Mesenchymal stem cell (in vitro differentiated cells and primary cell): ENCODE data around the gene VPS33A.

ENCODE experiments used
- DNase-seq: peaks from one replicate; pipeline ENCODE4 v3.0.0-alpha.2; 2013
- H2AFZ ChIP-seq: one replicate; pipeline ENCODE4 v1.6.1; 2013; ENCODE audit warnings: low read depth, mild to moderate bottlenecking, control low read depth, inconsistent platforms, low read length, moderate library complexity
- H2AK5ac ChIP-seq: 2 replicates; pipeline ENCODE4 v1.6.1; 2013; ENCODE audit warnings: low read length, moderate library complexity, mild to moderate bottlenecking, inconsistent platforms; ENCODE audit not compliant: severe bottlenecking
- H2BK120ac ChIP-seq: one replicate; pipeline ENCODE4 v1.6.1; 2013; ENCODE audit warnings: low read depth, mild to moderate bottlenecking, inconsistent platforms, low read length, moderate library complexity
- H2BK12ac ChIP-seq, 2 experiments: one replicate each; pipeline ENCODE4 v1.6.1; 2013; ENCODE audit warnings: inconsistent platforms in 2 of 2, low read length in 2 of 2, mild to moderate bottlenecking in 2 of 2, moderate library complexity in 2 of 2, control low read depth in 1 of 2
- H2BK15ac ChIP-seq: one replicate; pipeline ENCODE4 v1.6.1; 2013; ENCODE audit warnings: mild to moderate bottlenecking, low read depth, inconsistent platforms; ENCODE audit not compliant: poor library complexity, severe bottlenecking
- H2BK5ac ChIP-seq: 2 replicates; pipeline ENCODE4 v1.6.1; 2013; ENCODE audit warnings: low read depth, mild to moderate bottlenecking, low read length, control low read depth, inconsistent platforms; ENCODE audit not compliant: poor library complexity, severe bottlenecking
- H3K14ac ChIP-seq, 2 experiments: one replicate each; pipeline ENCODE4 v1.6.1; 2013; ENCODE audit warnings: inconsistent platforms in 2 of 2, low read length in 2 of 2, control low read depth in 1 of 2, mild to moderate bottlenecking in 1 of 2, moderate library complexity in 1 of 2
- H3K18ac ChIP-seq, 2 experiments: one replicate each; pipeline ENCODE4 v1.6.1; 2013; ENCODE audit warnings: inconsistent platforms in 2 of 2, low read length in 2 of 2, control low read depth in 1 of 2, low read depth in 1 of 2, mild to moderate bottlenecking in 1 of 2
- H3K23ac ChIP-seq, 2 experiments: one replicate each; pipeline ENCODE4 v1.6.1; 2013; ENCODE audit warnings: inconsistent platforms in 2 of 2, low read length in 2 of 2, mild to moderate bottlenecking in 2 of 2, moderate library complexity in 2 of 2, control low read depth in 1 of 2
- H3K27ac ChIP-seq: 2 replicates; pipeline ENCODE4 v1.5.1; 2013; ENCODE audit warnings: mild to moderate bottlenecking, moderate library complexity, low read length, control low read depth, inconsistent platforms; ENCODE audit not compliant: poor library complexity, severe bottlenecking
- H3K27me3 ChIP-seq, 2 experiments: 2 replicates each; pipeline versions ENCODE4 v1.6.1 to v1.7.0; 2013; ENCODE audit warnings: low read length in 2 of 2, mild to moderate bottlenecking in 2 of 2, moderate library complexity in 2 of 2, control low read depth in 1 of 2, inconsistent platforms in 1 of 2; ENCODE audit not compliant: control insufficient read depth in 1 of 2, insufficient read depth in 1 of 2
- H3K36me3 ChIP-seq, 2 experiments: 2 replicates each; pipeline versions ENCODE4 v1.6.1 to v1.7.0; 2013; ENCODE audit warnings: low read length in 2 of 2, control low read depth in 1 of 2, inconsistent platforms in 1 of 2, low read depth in 1 of 2, mild to moderate bottlenecking in 1 of 2; ENCODE audit not compliant: insufficient read depth in 2 of 2, control insufficient read depth in 1 of 2
- H3K4ac ChIP-seq, 2 experiments: one replicate each; pipeline ENCODE4 v1.6.1; 2013; ENCODE audit warnings: inconsistent platforms in 2 of 2, low read length in 2 of 2, mild to moderate bottlenecking in 2 of 2, moderate library complexity in 2 of 2, control low read depth in 1 of 2, low read depth in 1 of 2
- H3K4me1 ChIP-seq: 2 replicates; pipeline ENCODE4 v1.6.1; 2013; ENCODE audit warnings: low read depth, low read length, control low read depth; ENCODE audit not compliant: control insufficient read depth, insufficient read depth
- H3K4me2 ChIP-seq: 2 replicates; pipeline ENCODE4 v1.6.1; 2013; ENCODE audit warnings: low read length, mild to moderate bottlenecking, inconsistent platforms; ENCODE audit not compliant: poor library complexity, severe bottlenecking
- H3K4me3 ChIP-seq, 2 experiments: 2 replicates each; pipeline versions ENCODE4 v1.5.1 to v1.7.0; 2013; ENCODE audit warnings: low read length in 2 of 2, mild to moderate bottlenecking in 2 of 2, control low read depth in 1 of 2, low read depth in 1 of 2; ENCODE audit not compliant: insufficient read depth in 1 of 2
- H3K79me1 ChIP-seq: replicated peaks from 2 replicates; pipeline ENCODE4 v1.6.1; 2013; ENCODE audit warnings: mild to moderate bottlenecking, control low read depth, low read length, inconsistent platforms; ENCODE audit not compliant: poor library complexity, severe bottlenecking
- H3K9ac ChIP-seq: 2 replicates; pipeline ENCODE4 v1.7.0; 2013; ENCODE audit warnings: mild to moderate bottlenecking, low read length, moderate library complexity
- H3K9me3 ChIP-seq: 2 replicates; pipeline ENCODE4 v1.7.0; 2013; ENCODE audit warnings: mild to moderate bottlenecking, low read length; ENCODE audit not compliant: control insufficient read depth
- H4K8ac ChIP-seq: one replicate; pipeline ENCODE4 v1.6.1; 2013; ENCODE audit warnings: inconsistent platforms, mild to moderate bottlenecking, low read length, moderate library complexity
- H4K91ac ChIP-seq: one replicate; pipeline ENCODE4 v1.6.1; 2013; ENCODE audit warnings: mild to moderate bottlenecking, low read length, inconsistent platforms
- WGBS: methylation state at CpG from one replicate; pipeline ENCODE4 v1.1.7; 2013; ENCODE audit warnings: mixed read lengths; 5-methylcytosine and 5-hydroxymethylcytosine counted together

The VPS33A gene

DNA sequence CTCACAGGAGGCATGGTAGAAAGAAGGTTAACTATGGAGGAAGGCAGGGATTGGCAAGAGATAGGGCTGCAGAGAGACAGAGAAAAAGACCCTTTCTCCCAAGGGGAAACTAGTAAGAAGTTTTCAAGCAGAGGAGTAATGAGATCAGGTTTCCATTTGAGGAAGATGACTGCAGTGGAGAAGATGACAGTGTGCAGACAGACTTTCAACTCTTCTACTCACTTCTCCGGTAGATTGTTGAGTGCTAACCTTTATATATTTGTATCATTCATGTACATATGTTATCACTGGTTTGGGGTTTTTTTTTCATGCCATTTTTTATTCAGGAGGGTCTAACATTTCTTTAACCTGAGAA lies 68.7 kb downstream of the VPS33A start:
- Histone ChIP-seq H2BK15ac (no peak overlapping the region), H2BK12ac (no peak overlapping the region), H3K79me1 (no peaks in the 10 kb centered on the region), H3K36me3 (no peaks in the 10 kb centered on the region), H2BK5ac (no peak overlapping the region), H3K4me1 (peaks cover 4% of the 10 kb centered on the region), H3K27ac (no peak overlapping the region), H4K8ac (no peak overlapping the region), H3K18ac (no peak overlapping the region), H2AFZ (no peak overlapping the region), H3K27me3 (peaks cover 0 to 40% of the 10 kb centered on the region in 2 experiments), H3K4me3 (no peak overlapping the region), H3K23ac (no peak overlapping the region), H4K91ac (no peak overlapping the region), H2BK120ac (no peak overlapping the region), H3K9me3 (peaks cover 15% of the 10 kb centered on the region), H2AK5ac (no peak overlapping the region), H3K4me2 (no peak overlapping the region), H3K14ac (no peak overlapping the region), H3K9ac (no peak overlapping the region), H3K4ac (no peak overlapping the region)
- no peak for DNase-seq
- WGBS, result no CpG with 5 or more reads among the region's 1 CpG

DNA sequence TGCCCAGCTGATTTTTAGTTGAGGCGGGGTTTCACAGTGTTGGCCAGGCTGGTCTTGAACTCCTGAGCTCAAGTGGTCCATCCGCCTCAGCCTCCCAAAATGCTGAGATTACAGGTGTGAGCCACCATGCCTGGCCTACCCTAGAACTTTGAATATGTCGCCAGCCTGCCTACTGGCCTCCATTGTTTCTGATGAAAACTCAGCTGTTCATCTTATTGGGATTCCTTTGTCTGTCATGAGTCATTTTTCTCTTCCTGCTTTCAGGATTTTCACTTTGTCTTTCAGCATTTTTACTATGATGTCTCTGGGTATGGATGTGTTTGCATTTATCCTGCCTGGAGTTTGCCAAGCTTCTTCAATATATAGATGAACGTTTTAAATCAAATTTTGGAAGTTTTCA lies 70.9 kb downstream of the VPS33A start:
- Histone ChIP-seq H3K18ac (no peak overlapping the region), H2BK120ac (no peak overlapping the region), H4K91ac (no peak overlapping the region), H4K8ac (no peak overlapping the region), H3K9me3 (peaks cover 15% of the 10 kb centered on the region), H2BK15ac (no peak overlapping the region), H2AK5ac (no peak overlapping the region), H3K14ac (no peak overlapping the region), H2AFZ (no peak overlapping the region), H2BK12ac (no peak overlapping the region), H2BK5ac (no peak overlapping the region), H3K4me3 (no peak overlapping the region), H3K23ac (no peak overlapping the region), H3K9ac (no peak overlapping the region), H3K36me3 (no peaks in the 10 kb centered on the region), H3K27me3 (peaks cover 0 to 29% of the 10 kb centered on the region in 2 experiments), H3K27ac (no peak overlapping the region), H3K4me2 (no peak overlapping the region), H3K4ac (no peak overlapping the region), H3K4me1 (peaks cover 4% of the 10 kb centered on the region), H3K79me1 (no peaks in the 10 kb centered on the region)
- WGBS, result 88% methylated on average over 4 of the region's 4 CpGs
- no peak for DNase-seq

DNA sequence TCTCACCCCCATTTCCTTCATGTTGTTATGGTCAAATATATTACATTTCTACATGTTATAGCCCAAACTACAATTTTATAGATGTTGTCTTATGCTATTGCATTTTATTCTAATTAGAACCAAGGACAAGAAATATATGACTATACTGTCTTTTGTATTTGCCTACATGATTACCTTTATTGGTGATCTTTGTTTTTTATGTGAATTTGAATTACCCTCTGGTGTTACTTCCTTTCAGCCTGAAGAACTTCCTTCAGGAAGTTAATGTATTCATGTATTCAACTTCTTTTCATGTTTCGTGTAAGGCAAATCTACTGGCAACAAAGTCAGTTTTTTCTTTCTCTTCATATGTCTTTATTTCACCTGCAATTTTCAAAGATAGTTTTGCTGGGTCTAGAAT lies 71.5 kb downstream of the VPS33A start:
- peaks cover 4% of the 10 kb centered on the region for H3K4me1 ChIP-seq
- peaks cover 0 to 23% of the 10 kb centered on the region in 2 experiments for H3K27me3 ChIP-seq
- no peak overlapping the region for H2BK120ac ChIP-seq
- DNase-seq, result no peak
- H3K18ac ChIP-seq, result no peak overlapping the region
- H2AK5ac ChIP-seq, result no peak overlapping the region
- H3K27ac ChIP-seq, result no peak overlapping the region
- no peak overlapping the region for H3K23ac ChIP-seq
- no peaks in the 10 kb centered on the region for H3K79me1 ChIP-seq
- H4K91ac ChIP-seq, result no peak overlapping the region
- peaks cover 15% of the 10 kb centered on the region for H3K9me3 ChIP-seq
- H2BK15ac ChIP-seq, result no peak overlapping the region
- no peak overlapping the region for H2BK12ac ChIP-seq
- H2BK5ac ChIP-seq, result no peak overlapping the region
- H3K4ac ChIP-seq, result no peak overlapping the region
- no peaks in the 10 kb centered on the region for H3K36me3 ChIP-seq
- no peak overlapping the region for H3K4me3 ChIP-seq
- no peak overlapping the region for H3K9ac ChIP-seq
- no CpG with 5 or more reads among the region's 1 CpG for whole genome bisulfite sequencing
- H4K8ac ChIP-seq, result no peak overlapping the region
- H2AFZ ChIP-seq, result no peak overlapping the region
- no peak overlapping the region for H3K14ac ChIP-seq
- no peak overlapping the region for H3K4me2 ChIP-seq

DNA sequence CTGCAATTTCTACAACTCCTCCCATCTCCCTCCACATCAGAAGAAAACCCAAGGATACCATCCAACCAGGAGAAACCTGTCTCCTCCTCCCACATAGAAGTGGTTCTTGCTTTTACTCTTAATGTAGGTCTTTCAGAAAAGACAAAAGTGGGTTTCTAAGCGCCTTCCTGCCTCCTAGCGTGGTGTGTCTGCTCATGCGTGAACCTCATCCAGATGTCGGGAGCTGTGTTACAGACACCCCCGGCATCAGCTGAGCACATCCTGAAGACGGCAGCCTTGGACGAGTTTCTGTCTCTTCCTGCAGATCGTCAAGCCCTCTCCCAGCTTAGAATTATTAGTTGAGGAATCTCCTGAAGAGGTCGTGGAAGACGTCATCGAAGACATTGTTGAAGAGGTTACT lies 73.9 kb downstream of the VPS33A start:
- no peak overlapping the region for H4K8ac ChIP-seq
- H3K27ac ChIP-seq, result no peak overlapping the region
- H3K9me3 ChIP-seq, result peaks cover 15% of the 10 kb centered on the region
- no peaks in the 10 kb centered on the region for H3K79me1 ChIP-seq
- H2BK15ac ChIP-seq, result no peak overlapping the region
- H3K9ac ChIP-seq, result no peak overlapping the region
- H3K4me2 ChIP-seq, result no peak overlapping the region
- DNase-seq, result no peak
- no peak overlapping the region for H3K14ac ChIP-seq
- no peak overlapping the region for H2AFZ ChIP-seq
- no peak overlapping the region for H2AK5ac ChIP-seq
- WGBS, result 74% methylated on average over 11 of the region's 11 CpGs
- H3K27me3 ChIP-seq, result peaks cover 0 to 30% of the 10 kb centered on the region in 2 experiments
- H2BK120ac ChIP-seq, result no peak overlapping the region
- H3K4ac ChIP-seq, result no peak overlapping the region
- H3K4me3 ChIP-seq, result no peak overlapping the region
- H2BK12ac ChIP-seq, result no peak overlapping the region
- H3K4me1 ChIP-seq, result no peaks in the 10 kb centered on the region
- H3K18ac ChIP-seq, result no peak overlapping the region
- no peaks in the 10 kb centered on the region for H3K36me3 ChIP-seq
- H4K91ac ChIP-seq, result no peak overlapping the region
- no peak overlapping the region for H3K23ac ChIP-seq
- H2BK5ac ChIP-seq, result no peak overlapping the region
